SK-N-SH (cell line): ENCODE measurements around the gene TCF15. TPM values are rescaled to one million over a fixed set of nuclear protein-coding genes. Genes with fewer than 3 reads are reported as not detected.

Source experiments
- CTCF ChIA-PET: fragments of 300-600, 350-600 bp; formaldehyde crosslinking; extraction: SDS; loops from one replicate; lab custom pipeline; 2021; lab: Yijun Ruan, JAX
- POLR2A ChIA-PET: fragments of 350-600 bp; sonication (Branson Sonifier 250); formaldehyde crosslinking; extraction: SDS; loops from one replicate; lab custom pipeline; 2020; ENCODE audit warnings: antibody characterized with exemption, inconsistent platforms; lab: Yijun Ruan, JAX
- DNase-seq: peaks from one replicate; pipeline ENCODE4 v3.0.0; 2012
- H2AFZ ChIP-seq: fragments of 200-600 bp; sonication (generic); 2 replicates; pipeline ENCODE4 v1.8.1; 2016; ENCODE audit warnings: antibody characterized with exemption, mild to moderate bottlenecking, low read depth
- H3F3A ChIP-seq: fragments of 200-600 bp; sonication (generic); replicated peaks from 2 replicates; pipeline ENCODE3; 2016; ENCODE audit warnings: antibody characterized with exemption, mild to moderate bottlenecking; ENCODE audit not compliant: insufficient read depth
- H3K27ac ChIP-seq, 2 experiments: fragments of 200-500 bp in 1 of 2; fragments of 200-600 bp in 1 of 2; sonication (Bioruptor generic) in 1 of 2; sonication (generic), shearing (Covaris generic) in 1 of 2; 2 replicates each; pipeline versions ENCODE4 v1.5.1 to v1.6.1; 2014 to 2016; ENCODE audit warnings: low read depth in 2 of 2, inconsistent platforms in 1 of 2, low read length in 1 of 2, mild to moderate bottlenecking in 1 of 2, mixed read lengths in 1 of 2
- H3K27me3 ChIP-seq: fragments of 200-600 bp; sonication (generic), shearing (Covaris generic); 2 replicates; pipeline ENCODE4 v1.6.1; 2016; ENCODE audit warnings: mixed run types; ENCODE audit not compliant: insufficient read depth
- H3K36me3 ChIP-seq, 2 experiments: fragments of 200-500 bp in 1 of 2; fragments of 200-600 bp in 1 of 2; sonication (Bioruptor generic) in 1 of 2; sonication (generic) in 1 of 2; replicated peaks in 1 of 2; 2 replicates each; pipeline versions ENCODE3 to v1.5.1; 2014 to 2016; ENCODE audit warnings: low read length in 1 of 2, mild to moderate bottlenecking in 1 of 2; ENCODE audit not compliant: insufficient read depth in 2 of 2, control insufficient read depth in 1 of 2
- H3K4me1 ChIP-seq, 2 experiments: fragments of 200-500 bp in 1 of 2; fragments of 200-600 bp in 1 of 2; sonication (Bioruptor generic) in 1 of 2; sonication (generic), shearing (Covaris generic) in 1 of 2; 2 replicates each; pipeline versions ENCODE4 v1.5.1 to v1.6.1; 2014 to 2016; ENCODE audit warnings: low read depth in 1 of 2, low read length in 1 of 2, mixed run types in 1 of 2; ENCODE audit not compliant: insufficient read depth in 2 of 2, control insufficient read depth in 1 of 2
- H3K4me2 ChIP-seq: fragments of 200-600 bp; sonication (generic), shearing (Covaris generic); 2 replicates; pipeline ENCODE4 v1.6.1; 2017; ENCODE audit warnings: mixed run types
- H3K4me3 ChIP-seq, 2 experiments: fragments of 200-500 bp in 1 of 2; fragments of 200-600 bp in 1 of 2; sonication (Bioruptor generic) in 1 of 2; sonication (generic), shearing (Covaris generic) in 1 of 2; 2 replicates each; pipeline versions ENCODE4 v1.5.1 to v1.8.1; 2014 to 2016; ENCODE audit warnings: low read depth in 2 of 2, inconsistent platforms in 1 of 2, low read length in 1 of 2, mild to moderate bottlenecking in 1 of 2, mixed read lengths in 1 of 2, moderate library complexity in 1 of 2
- H3K79me2 ChIP-seq: fragments of 200-600 bp; sonication (generic); 2 replicates; pipeline ENCODE4 v1.8.1; 2017; ENCODE audit warnings: mild to moderate bottlenecking; ENCODE audit not compliant: insufficient read depth
- H3K9ac ChIP-seq: fragments of 200-600 bp; sonication (generic); 2 replicates; pipeline ENCODE4 v1.6.1; 2017; ENCODE audit warnings: mixed run types
- H3K9me2 ChIP-seq: fragments of 200-600 bp; sonication (generic); 2 replicates; pipeline ENCODE4 v1.6.1; 2017; ENCODE audit warnings: mixed run types
- H3K9me3 ChIP-seq: fragments of 200-600 bp; sonication (generic); 2 replicates; pipeline ENCODE4 v1.6.1; 2017; ENCODE audit warnings: mixed run types, mild to moderate bottlenecking, moderate library complexity
- H4K20me1 ChIP-seq: fragments of 200-600 bp; sonication (generic); 2 replicates; pipeline ENCODE4 v1.6.1; 2017; ENCODE audit warnings: mild to moderate bottlenecking, mixed run types; ENCODE audit not compliant: insufficient read depth
- CHD2 ChIP-seq: fragments of 150-350 bp; IDR thresholded peaks from 2 replicates; pipeline ENCODE4 v1.6.1; 2018; ENCODE audit warnings: low read length; ENCODE audit not compliant: partially characterized antibody
- ELF1 ChIP-seq: IDR thresholded peaks from 2 replicates; pipeline ENCODE4 v1.4.0; 2012
- EP300 ChIP-seq, 2 experiments: IDR thresholded peaks; 2 replicates each; pipeline versions ENCODE4 v1.4.0 to v1.6.1; 2012; ENCODE audit warnings: borderline replicate concordance in 1 of 2, low read depth in 1 of 2, low read length in 1 of 2
- FOXM1 ChIP-seq: IDR thresholded peaks from 2 replicates; pipeline ENCODE4 v1.4.0; 2012; ENCODE audit warnings: low read depth, mild to moderate bottlenecking
- MAX ChIP-seq: IDR thresholded peaks from 2 replicates; pipeline ENCODE4 v1.4.0; 2012; ENCODE audit warnings: low read depth
- MEF2A ChIP-seq: IDR thresholded peaks from 2 replicates; pipeline ENCODE4 v1.4.0; 2012; ENCODE audit warnings: low read depth, borderline replicate concordance
- MXI1 ChIP-seq: IDR thresholded peaks from 2 replicates; pipeline ENCODE4 v1.6.1; 2012; ENCODE audit warnings: mild to moderate bottlenecking, low read depth, low read length, improper control_type of control experiment
- PBX3 ChIP-seq: IDR thresholded peaks from 2 replicates; pipeline ENCODE4; 2012
- RCOR1 ChIP-seq: fragments of 150-350 bp; IDR thresholded peaks from 2 replicates; pipeline ENCODE4 v1.6.1; 2017; ENCODE audit warnings: antibody characterized with exemption, low read length
- REST ChIP-seq: IDR thresholded peaks from 2 replicates; pipeline ENCODE4 v1.6.1; 2012; ENCODE audit warnings: mild to moderate bottlenecking, low read depth, low read length, moderate library complexity
- RXRA ChIP-seq: IDR thresholded peaks from 2 replicates; pipeline ENCODE4 v1.4.0; 2012; ENCODE audit warnings: low read depth, mild to moderate bottlenecking, borderline replicate concordance
- SMC3 ChIP-seq: IDR thresholded peaks from 2 replicates; pipeline ENCODE4 v1.6.1; 2012; ENCODE audit warnings: low read depth, low read length, improper control_type of control experiment
- TAF1 ChIP-seq: IDR thresholded peaks from 2 replicates; pipeline ENCODE4 v1.6.1; 2012; ENCODE audit warnings: low read depth, mild to moderate bottlenecking, low read length, moderate library complexity, borderline replicate concordance
- TCF12 ChIP-seq: IDR thresholded peaks from 2 replicates; pipeline ENCODE4 v1.4.0; 2012
- USF1 ChIP-seq: IDR thresholded peaks from 2 replicates; pipeline ENCODE4 v1.4.0; 2012; ENCODE audit warnings: low read depth, borderline replicate concordance
- YY1 ChIP-seq: IDR thresholded peaks from 2 replicates; pipeline ENCODE4 v1.4.0; 2012; ENCODE audit warnings: low read depth, mild to moderate bottlenecking
- ZBTB33 ChIP-seq: IDR thresholded peaks from 2 replicates; pipeline ENCODE4 v1.4.0; 2012; ENCODE audit warnings: low read depth, borderline replicate concordance
- WGBS: methylation state at CpG from one replicate; pipeline ENCODE4 v1.1.6; 2017; ENCODE audit warnings: low lambda C conversion rate; 5-methylcytosine and 5-hydroxymethylcytosine counted together
- polyA plus RNA-seq, 3 experiments: library from polyadenylated mRNA; depleted of rRNA; stranded (reverse); fragments of >200 nt; gene quantifications; 2 replicates each; pipeline ENCODE4 v1.2.3, GENCODE V29; 2012

TCF15 gene
- polyA plus RNA-seq, 1 of the 3 experiments (the other 2 are of a cell fraction): not detected

GRCh38 chr20:562232-562897 lies 47.7 kb downstream of the TCF15 start:
- no peak for DNase-seq
- no peak overlapping the region for H3K27ac ChIP-seq
- H3F3A ChIP-seq: no peaks in the 10 kb centered on the region
- TF ChIP-seq FOXM1 (no peak), ELF1 (no peak), ZBTB33 (no peak), CHD2 (no peak), EP300 (IDR thresholded peaks at IDR 0.05; ENCODE audit: borderline replicate concordance in 1 of 2, low read depth in 1 of 2, low read length in 1 of 2) (no peak), MXI1 (no peak), MEF2A (no peak), TCF12 (no peak), YY1 (no peak), USF1 (no peak), PBX3 (no peak), REST (no peak), MAX (no peak), SMC3 (no peak), TAF1 (no peak), RCOR1 (no peak), RXRA (no peak)
- no peaks in the 10 kb centered on the region for H4K20me1 ChIP-seq
- no peaks in the 10 kb centered on the region for H3K4me1 ChIP-seq
- CTCF ChIA-PET: interaction anchor here (0.6 to 9.3 kb wide), 31 partner anchors 9 to 239 kb away, joined by 3 to 150 read pairs (median 5); no protein-coding TSS in a partner anchor
- POLR2A ChIA-PET: interaction anchor here (0.7 kb wide), 1 partner anchor 19 kb away, joined by 3 read pairs; the partner anchor contains the start of gene CSNK2A1
- no peak overlapping the region for H3K4me2 ChIP-seq
- no peak overlapping the region for H2AFZ ChIP-seq
- no peak overlapping the region for H3K4me3 ChIP-seq
- H3K9ac ChIP-seq: no peak overlapping the region
- H3K9me3 ChIP-seq: no peaks in the 10 kb centered on the region
- no peaks in the 10 kb centered on the region for H3K36me3 ChIP-seq
- H3K27me3 ChIP-seq: peaks cover 17% of the 10 kb centered on the region
- H3K79me2 ChIP-seq: no peaks in the 10 kb centered on the region
- H3K9me2 ChIP-seq: no peaks in the 10 kb centered on the region
- 70% methylated on average over 5 of the region's 5 CpGs for WGBS
